ENCODE data around the gene IGF1R. TPM values are rescaled to one million over a fixed set of nuclear protein-coding genes. Genes with fewer than 3 reads are reported as not detected.

IGF1R gene
- total and polyA plus RNA-seq, 2 of the 8 experiments (the other 6 are each of a cell fraction or from before 2014, with no cell fraction given), result 32.9 to 109 TPM

DNA sequence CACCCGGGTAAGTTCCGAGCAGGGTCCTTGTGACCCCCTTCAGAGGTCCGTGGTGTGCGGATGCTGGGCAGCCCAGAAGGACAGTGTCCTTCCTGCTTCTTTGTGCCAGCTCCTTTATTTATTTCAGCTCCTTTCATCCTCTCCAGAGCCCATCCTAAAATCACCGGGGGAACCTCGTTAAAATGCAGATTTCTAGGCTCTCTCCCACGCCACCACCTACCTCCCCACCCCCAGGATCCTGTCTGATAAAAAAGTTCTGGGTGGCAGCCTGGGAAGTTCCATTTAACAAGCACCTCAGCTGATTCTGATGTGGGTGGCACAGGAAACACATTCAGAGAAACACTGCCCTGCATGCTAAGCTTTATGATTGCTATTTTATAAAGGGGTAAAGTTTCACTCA is 12.5 kb upstream of the IGF1R start:
- CTCF ChIA-PET (ENCODE audit: partially characterized antibody), result interaction anchor here (0.6 to 2.9 kb wide), 10 partner anchors 9 to 194 kb away, joined by 3 to 14 read pairs (median 3); no protein-coding TSS in a partner anchor
- TF ChIP-seq EGR1 (IDR thresholded peaks at IDR 0.05; ENCODE audit: borderline replicate concordance, low read depth, low read length), result no peak
- no peak for FAIRE-seq

More for the DNA sequence above, 12.5 kb upstream of the IGF1R start:
- Histone ChIP-seq H2AK5ac (ENCODE audit: low read depth, low read length) (no peak overlapping the region), H2BK12ac (ENCODE audit: low read depth, low read length) (no peak overlapping the region), H3K18ac (ENCODE audit: extremely low read depth, low read length) (peak overlapping the region; percentile 34; the same call in 1 of the 2 replicates), H3K9me3 (ENCODE audit: insufficient read depth in 2 of 2, low read depth in 1 of 2, low read length in 1 of 2) (no peaks in the 10 kb centered on the region), H2AFZ (ENCODE audit: low read length) (no peak overlapping the region), H3K23ac (ENCODE audit: insufficient read length) (no peak overlapping the region), H2BK5ac (ENCODE audit: low read depth, low read length) (no peak overlapping the region), H3K27me3 (replicated peaks in 1 of 4; ENCODE audit: control insufficient read depth in 3 of 4, extremely low read depth in 1 of 4, insufficient read depth in 3 of 4, low read length in 3 of 4) (no peaks in the 10 kb centered on the region), H4K8ac (ENCODE audit: extremely low read depth, insufficient read depth, low read length) (no peak overlapping the region), H3K4me1 (replicated peaks in 1 of 4; ENCODE audit: control insufficient read depth in 3 of 4, insufficient read depth in 4 of 4, low read length in 3 of 4) (no peaks in the 10 kb centered on the region), H2BK120ac (replicated peaks; ENCODE audit: low read depth, low read length) (no peak overlapping the region), H3K79me2 (ENCODE audit: control insufficient read depth in 1 of 2, insufficient read depth in 2 of 2, low read length in 2 of 2) (no peaks in the 10 kb centered on the region), H3K27ac (ENCODE audit: low read depth, low read length) (no peak overlapping the region), H2BK20ac (ENCODE audit: low read length) (no peak overlapping the region), H3K36me3 (ENCODE audit: control insufficient read depth in 2 of 4, insufficient read depth in 4 of 4, low read length in 3 of 4) (no peaks in the 10 kb centered on the region), H4K91ac (replicated peaks; ENCODE audit: insufficient read length, low read length) (no peak overlapping the region), H3K9ac (replicated peaks in 1 of 4; ENCODE audit: extremely low read depth in 1 of 4, low read depth in 3 of 4, low read length in 3 of 4) (no peak overlapping the region), H4K5ac (ENCODE audit: insufficient read length, low read depth, low read length) (no peak overlapping the region), H3K14ac (ENCODE audit: insufficient read length) (no peak overlapping the region), H3K23me2 (ENCODE audit: low read depth, low read length) (no peaks in the 10 kb centered on the region), H3K4ac (replicated peaks; ENCODE audit: insufficient read length, low read depth, low read length) (no peak overlapping the region), H4K20me1 (replicated peaks in 1 of 2; ENCODE audit: control insufficient read depth in 1 of 2, insufficient read depth in 2 of 2, low read length in 2 of 2) (no peaks in the 10 kb centered on the region), H3K56ac (replicated peaks; ENCODE audit: insufficient read length, low read depth, low read length) (no peak overlapping the region), H3K79me1 (ENCODE audit: low read depth, low read length) (no peaks in the 10 kb centered on the region), H2BK15ac (ENCODE audit: low read length) (no peak overlapping the region), H3K4me2 (ENCODE audit: insufficient read depth in 1 of 2, low read depth in 2 of 2, low read length in 2 of 2) (no peak overlapping the region), H3K4me3 (ENCODE audit: extremely low read depth in 1 of 4, insufficient read depth in 2 of 4, low read depth in 3 of 4, low read length in 4 of 4) (no peak overlapping the region)
- WGBS, 2 experiments (ENCODE audit: extremely low coverage in 1 of 2, insufficient coverage in 1 of 2, insufficient read length in 1 of 2, insufficient replicate concordance in 2 of 2, low coverage in 1 of 2, low lambda C conversion rate in 2 of 2, missing lambda C conversion rate in 1 of 2), result 75% methylated on average over 7 of the region's 7 CpGs; no CpG with 5 or more reads in 1 of the 2 experiments
- POLR2A ChIA-PET (ENCODE audit: partially characterized antibody), result interaction anchor here (0.6 to 1.7 kb wide), 2 partner anchors 10 kb away, joined by 3 to 8 read pairs; no protein-coding TSS in a partner anchor
- DNase-seq (ENCODE audit: low read depth in 1 of 2, low spot score in 2 of 2), result no peak
